Measurements from ENCODE around the gene CCDC71.

Gene CCDC71

DNA sequence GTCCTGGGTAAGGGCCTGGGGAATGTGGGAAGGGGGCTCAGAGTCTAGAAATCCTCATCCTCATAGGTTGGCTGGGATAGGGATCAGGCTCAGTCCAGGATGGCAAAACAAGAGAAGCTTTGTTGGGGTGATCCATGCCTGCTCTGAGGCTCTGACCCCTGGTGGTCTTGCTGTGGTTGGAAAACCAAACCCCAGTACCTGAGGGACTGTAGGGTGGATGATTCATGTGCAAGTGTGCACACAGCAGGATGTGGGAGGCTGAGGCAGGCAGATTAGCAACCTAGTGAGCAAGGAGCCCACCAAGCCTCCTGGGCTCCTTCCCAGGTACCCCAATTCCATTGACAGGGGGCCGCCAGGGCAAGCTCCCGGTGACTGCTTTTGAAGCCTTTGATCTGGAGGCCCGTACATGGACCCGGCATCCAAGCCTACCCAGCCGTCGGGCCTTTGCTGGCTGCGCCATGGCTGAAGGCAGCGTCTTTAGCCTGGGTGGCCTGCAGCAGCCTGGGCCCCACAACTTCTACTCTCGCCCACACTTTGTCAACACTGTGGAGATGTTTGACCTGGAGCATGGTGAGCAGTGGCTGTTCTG is 8.4 kb upstream of the CCDC71 start:
- Histone ChIP-seq H3K4me3 (ENCODE audit: low read length) (no peak overlapping the region), H3K9me3 (ENCODE audit: control insufficient read depth, insufficient read depth, low read length) (no peaks in the 10 kb centered on the region), H3K27me3 (ENCODE audit: control insufficient read depth, low read length) (peaks cover 4% of the 10 kb centered on the region; the same call in 1 of the 2 replicates), H3F3A (ENCODE audit: control insufficient read depth, insufficient read depth) (no peaks in the 10 kb centered on the region), H3K4me1 (ENCODE audit: control insufficient read depth, low read length) (peaks cover 6% of the 10 kb centered on the region), H3K4me2 (ENCODE audit: low read length) (no peak overlapping the region), H3K79me2 (ENCODE audit: control insufficient read depth, low read length) (no peaks in the 10 kb centered on the region), H3K36me3 (ENCODE audit: control insufficient read depth, low read length) (no peaks in the 10 kb centered on the region), H4K20me1 (ENCODE audit: control insufficient read depth, insufficient read depth, low read depth, low read length) (no peaks in the 10 kb centered on the region), H3K27ac (ENCODE audit: low read depth, low read length) (no peak overlapping the region), H3K9me2 (replicated peaks; ENCODE audit: control insufficient read depth, low read length) (no peaks in the 10 kb centered on the region)
- TF ChIP-seq, protein P1, sequence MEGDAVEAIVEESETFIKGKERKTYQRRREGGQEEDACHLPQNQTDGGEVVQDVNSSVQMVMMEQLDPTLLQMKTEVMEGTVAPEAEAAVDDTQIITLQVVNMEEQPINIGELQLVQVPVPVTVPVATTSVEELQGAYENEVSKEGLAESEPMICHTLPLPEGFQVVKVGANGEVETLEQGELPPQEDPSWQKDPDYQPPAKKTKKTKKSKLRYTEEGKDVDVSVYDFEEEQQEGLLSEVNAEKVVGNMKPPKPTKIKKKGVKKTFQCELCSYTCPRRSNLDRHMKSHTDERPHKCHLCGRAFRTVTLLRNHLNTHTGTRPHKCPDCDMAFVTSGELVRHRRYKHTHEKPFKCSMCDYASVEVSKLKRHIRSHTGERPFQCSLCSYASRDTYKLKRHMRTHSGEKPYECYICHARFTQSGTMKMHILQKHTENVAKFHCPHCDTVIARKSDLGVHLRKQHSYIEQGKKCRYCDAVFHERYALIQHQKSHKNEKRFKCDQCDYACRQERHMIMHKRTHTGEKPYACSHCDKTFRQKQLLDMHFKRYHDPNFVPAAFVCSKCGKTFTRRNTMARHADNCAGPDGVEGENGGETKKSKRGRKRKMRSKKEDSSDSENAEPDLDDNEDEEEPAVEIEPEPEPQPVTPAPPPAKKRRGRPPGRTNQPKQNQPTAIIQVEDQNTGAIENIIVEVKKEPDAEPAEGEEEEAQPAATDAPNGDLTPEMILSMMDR (IDR thresholded peaks at IDR 0.05; ENCODE audit: low read depth, low read length, poor library complexity, severe bottlenecking): no peak
- no peak for TF ChIP-seq EZH2phosphoT487 (IDR thresholded peaks at IDR 0.05; ENCODE audit: borderline replicate concordance, low read length)

DNA sequence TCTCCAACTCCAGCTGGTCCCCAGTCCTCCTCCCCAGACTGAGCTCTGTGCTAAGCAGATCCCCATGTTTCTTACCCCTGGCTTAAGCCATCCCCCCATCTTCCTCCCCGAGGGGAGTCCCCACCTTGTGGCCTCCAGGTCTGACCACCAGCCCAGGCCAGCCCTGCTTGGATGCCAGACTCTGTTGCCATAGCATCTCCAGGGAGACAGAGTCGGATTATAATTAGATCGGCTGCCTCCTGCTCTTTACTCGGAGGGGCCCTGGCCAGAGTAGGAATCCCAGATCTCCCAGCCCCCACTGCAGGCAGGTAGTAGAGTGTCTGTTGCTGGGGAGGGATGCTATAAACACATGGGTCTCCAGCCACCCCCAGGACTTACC is 7.7 kb upstream of the CCDC71 start:
- Histone ChIP-seq H3F3A (ENCODE audit: control insufficient read depth, insufficient read depth) (no peaks in the 10 kb centered on the region), H3K9me2 (replicated peaks; ENCODE audit: control insufficient read depth, low read length) (no peaks in the 10 kb centered on the region), H3K36me3 (ENCODE audit: control insufficient read depth, low read length) (no peaks in the 10 kb centered on the region), H3K79me2 (ENCODE audit: control insufficient read depth, low read length) (no peaks in the 10 kb centered on the region), H3K4me2 (ENCODE audit: low read length) (no peak overlapping the region), H3K9me3 (ENCODE audit: control insufficient read depth, insufficient read depth, low read length) (no peaks in the 10 kb centered on the region), H3K4me1 (ENCODE audit: control insufficient read depth, low read length) (peaks cover 6% of the 10 kb centered on the region), H3K4me3 (ENCODE audit: low read length) (no peak overlapping the region), H3K27ac (ENCODE audit: low read depth, low read length) (no peak overlapping the region), H4K20me1 (ENCODE audit: control insufficient read depth, insufficient read depth, low read depth, low read length) (no peaks in the 10 kb centered on the region), H3K27me3 (ENCODE audit: control insufficient read depth, low read length) (peaks cover 1% of the 10 kb centered on the region; the same call in 1 of the 2 replicates)
- TF ChIP-seq, protein P1 (IDR thresholded peaks at IDR 0.05; ENCODE audit: low read depth, low read length, poor library complexity, severe bottlenecking): no peak
- TF ChIP-seq EZH2phosphoT487 (IDR thresholded peaks at IDR 0.05; ENCODE audit: borderline replicate concordance, low read length): no peak

DNA sequence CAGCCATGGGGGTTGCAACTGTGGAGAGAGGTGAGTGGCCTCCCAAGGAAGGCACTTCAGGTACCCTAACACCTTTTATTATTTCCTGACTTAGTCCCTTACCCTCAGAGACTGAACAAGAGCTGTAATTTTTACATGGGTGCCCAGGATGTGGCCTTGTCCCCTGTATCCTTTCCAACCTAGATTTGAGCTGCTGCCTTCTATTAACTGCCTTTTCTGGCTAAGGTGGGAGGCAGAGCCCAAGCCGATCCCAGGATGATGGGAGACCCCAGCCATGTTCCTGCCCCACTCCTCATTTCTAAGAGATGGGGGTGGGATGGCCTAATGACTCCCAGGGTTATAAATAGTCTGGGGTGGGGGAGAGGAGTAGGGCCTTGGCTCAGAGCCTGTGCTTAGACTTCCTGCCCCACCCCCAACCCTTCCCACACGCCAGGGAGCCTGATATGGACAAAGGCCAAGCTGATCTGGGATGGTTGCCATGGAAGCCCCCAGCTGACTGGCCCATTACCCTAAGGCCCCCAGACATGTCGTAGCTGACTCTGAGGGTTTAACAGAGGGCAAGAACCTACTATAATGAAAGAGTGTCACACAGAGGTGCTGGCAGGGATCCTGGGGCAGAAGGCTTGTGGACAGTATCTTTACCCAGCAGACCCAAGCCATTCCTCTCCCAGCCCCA is 7.1 kb upstream of the CCDC71 start:
- Histone ChIP-seq H3F3A (ENCODE audit: control insufficient read depth, insufficient read depth) (no peaks in the 10 kb centered on the region), H3K9me3 (ENCODE audit: control insufficient read depth, insufficient read depth, low read length) (no peaks in the 10 kb centered on the region), H3K4me2 (ENCODE audit: low read length) (no peak overlapping the region), H3K27me3 (ENCODE audit: control insufficient read depth, low read length) (no peaks in the 10 kb centered on the region), H4K20me1 (ENCODE audit: control insufficient read depth, insufficient read depth, low read depth, low read length) (no peaks in the 10 kb centered on the region), H3K4me1 (ENCODE audit: control insufficient read depth, low read length) (peaks cover 6% of the 10 kb centered on the region), H3K4me3 (ENCODE audit: low read length) (no peak overlapping the region), H3K27ac (ENCODE audit: low read depth, low read length) (no peak overlapping the region), H3K36me3 (ENCODE audit: control insufficient read depth, low read length) (no peaks in the 10 kb centered on the region), H3K79me2 (ENCODE audit: control insufficient read depth, low read length) (no peaks in the 10 kb centered on the region), H3K9me2 (replicated peaks; ENCODE audit: control insufficient read depth, low read length) (no peaks in the 10 kb centered on the region)
- no peak for TF ChIP-seq EZH2phosphoT487 (IDR thresholded peaks at IDR 0.05; ENCODE audit: borderline replicate concordance, low read length)
- TF ChIP-seq, protein P1 (IDR thresholded peaks at IDR 0.05; ENCODE audit: low read depth, low read length, poor library complexity, severe bottlenecking): no peak
